CD4-positive, alpha-beta T cell treated with Interleukin-2 at 100 ng/mL for 4 hours (primary cell): ENCODE results near the gene SLC9A3.

Experiments used
- DNase-seq: peaks from one replicate; pipeline ENCODE4 v3.0.0-alpha.2; 2020; ENCODE audit warnings: low spot score

SLC9A3 gene

GRCh38 chr5:505951-506525, 18.2 kb downstream of the SLC9A3 start:
- no peak for DNase-seq

- no peak for DNase-seq
Measured at GRCh38 chr5:504326-505154, 19.7 kb downstream of the SLC9A3 start.

GRCh38 chr5:502325-503079, 21.7 kb downstream of the SLC9A3 start:
- DNase-seq, result no peak

- DNase-seq, result no peak
Measured at GRCh38 chr5:501831-502184, 22.4 kb downstream of the SLC9A3 start.

- no peak for DNase-seq
Measured at GRCh38 chr5:501105-501830, 23.0 kb downstream of the SLC9A3 start.

- no peak for DNase-seq
Measured at GRCh38 chr5:500491-500890, 23.8 kb downstream of the SLC9A3 start.

- no peak for DNase-seq
Measured at GRCh38 chr5:499233-500209, 24.7 kb downstream of the SLC9A3 start.

GRCh38 chr5:497871-498509, 26.3 kb downstream of the SLC9A3 start:
- no peak for DNase-seq

GRCh38 chr5:497090-497700, 27.1 kb downstream of the SLC9A3 start:
- DNase-seq, result no peak

- no peak for DNase-seq
Measured at GRCh38 chr5:496028-496427, 28.2 kb downstream of the SLC9A3 start.

- no peak for DNase-seq
Measured at GRCh38 chr5:494667-495255, 29.5 kb downstream of the SLC9A3 start.

GRCh38 chr5:493758-494157, 30.5 kb downstream of the SLC9A3 start:
- no peak for DNase-seq

- DNase-seq, result no peak
Measured at GRCh38 chr5:493119-493701, 31.0 kb downstream of the SLC9A3 start.

GRCh38 chr5:492314-492893, 31.8 kb downstream of the SLC9A3 start:
- no peak for DNase-seq

- DNase-seq, result no peak
Measured at GRCh38 chr5:491856-492155, 32.4 kb downstream of the SLC9A3 start.

- no peak for DNase-seq
Measured at GRCh38 chr5:491119-491855, 33.0 kb downstream of the SLC9A3 start.

- no peak for DNase-seq
Measured at GRCh38 chr5:490116-491106, 33.8 kb downstream of the SLC9A3 start.
